KOPT-K1 (cell line): ENCODE measurements around the gene TIGD1.
"Not testable (repeated sequence)": the region's sequence is repeated elsewhere in the genome, so short reads cannot be mapped to it uniquely, and the experiment has no call there.

ENCODE experiments used
- H3K27ac ChIP-seq: fragments of 200-600 bp; sonication (generic); 2 replicates; pipeline ENCODE4 v1.5.1; 2016; ENCODE audit warnings: antibody characterized with exemption, mild to moderate bottlenecking, low read depth, low read length; ENCODE audit not compliant: poor library complexity, severe bottlenecking
- H3K36me3 ChIP-seq: fragments of 200-600 bp; sonication (generic); 2 replicates; pipeline ENCODE4 v1.5.1; 2017; ENCODE audit warnings: antibody characterized with exemption, mild to moderate bottlenecking, low read length, moderate library complexity; ENCODE audit not compliant: insufficient read depth
- H3K9me3 ChIP-seq: fragments of 200-600 bp; sonication (generic); 2 replicates; pipeline ENCODE4 v1.5.1; 2017; ENCODE audit warnings: antibody characterized with exemption, low read length, mild to moderate bottlenecking; ENCODE audit not compliant: insufficient read depth, poor library complexity, severe bottlenecking

The TIGD1 gene

GRCh38 chr2:232537499-232537898 lies 12.9 kb downstream of the TIGD1 start:
- no peak overlapping the region for H3K27ac ChIP-seq
- no peaks in the 10 kb centered on the region for H3K9me3 ChIP-seq
- no peaks in the 10 kb centered on the region for H3K36me3 ChIP-seq

GRCh38 chr2:232537079-232537478 lies 13.3 kb downstream of the TIGD1 start:
- no peaks in the 10 kb centered on the region for H3K36me3 ChIP-seq
- H3K27ac ChIP-seq: no peak overlapping the region
- H3K9me3 ChIP-seq: no peaks in the 10 kb centered on the region

- Histone ChIP-seq H3K36me3 (no peaks in the 10 kb centered on the region), H3K27ac (no peak overlapping the region), H3K9me3 (no peaks in the 10 kb centered on the region)
These were observed 14.4 kb downstream of the TIGD1 start for GRCh38 chr2:232535761-232536530.

GRCh38 chr2:232534940-232535651 lies 15.3 kb downstream of the TIGD1 start:
- Histone ChIP-seq H3K9me3 (no peaks in the 10 kb centered on the region), H3K36me3 (no peaks in the 10 kb centered on the region), H3K27ac (no peak overlapping the region)

- no peak overlapping the region for H3K27ac ChIP-seq
- H3K9me3 ChIP-seq: no peaks in the 10 kb centered on the region
- H3K36me3 ChIP-seq: no peaks in the 10 kb centered on the region
These were observed 16.2 kb downstream of the TIGD1 start for GRCh38 chr2:232533944-232534710.

GRCh38 chr2:232532821-232533220 lies 17.5 kb downstream of the TIGD1 start:
- not testable (repeated sequence) for H3K27ac ChIP-seq, H3K36me3 ChIP-seq, H3K9me3 ChIP-seq

- no peak overlapping the region for H3K27ac ChIP-seq
- H3K36me3 ChIP-seq: no peaks in the 10 kb centered on the region
- no peaks in the 10 kb centered on the region for H3K9me3 ChIP-seq
These were observed 17.9 kb downstream of the TIGD1 start for GRCh38 chr2:232532419-232532818.

GRCh38 chr2:232530626-232531260 lies 19.6 kb downstream of the TIGD1 start:
- no peaks in the 10 kb centered on the region for H3K9me3 ChIP-seq
- H3K36me3 ChIP-seq: no peaks in the 10 kb centered on the region
- H3K27ac ChIP-seq: no peak overlapping the region

- Histone ChIP-seq H3K27ac (no peak overlapping the region), H3K36me3 (no peaks in the 10 kb centered on the region), H3K9me3 (no peaks in the 10 kb centered on the region)
These were observed 20.4 kb downstream of the TIGD1 start for GRCh38 chr2:232529806-232530547.

GRCh38 chr2:232528746-232529460 lies 21.5 kb downstream of the TIGD1 start:
- Histone ChIP-seq H3K36me3 (no peaks in the 10 kb centered on the region), H3K9me3 (no peaks in the 10 kb centered on the region), H3K27ac (no peak overlapping the region)

GRCh38 chr2:232527905-232528470 lies 22.4 kb downstream of the TIGD1 start:
- H3K36me3 ChIP-seq: no peaks in the 10 kb centered on the region

GRCh38 chr2:232526372-232526941 lies 23.9 kb downstream of the TIGD1 start:
- no peaks in the 10 kb centered on the region for H3K9me3 ChIP-seq
- no peaks in the 10 kb centered on the region for H3K36me3 ChIP-seq
- H3K27ac ChIP-seq: no peak overlapping the region

More at GRCh38 chr2:232527905-232528470, 22.4 kb downstream of the TIGD1 start:
- Histone ChIP-seq H3K27ac (no peak overlapping the region), H3K9me3 (no peaks in the 10 kb centered on the region)

GRCh38 chr2:232525791-232526371 lies 24.5 kb downstream of the TIGD1 start, which contains the start of gene CHRND:
TSS of gene CHRND (plus strand) at chr2:232526160. CDS start at chr2:232526216, 56 bp downstream.
- Histone ChIP-seq H3K9me3 (no peaks in the 10 kb centered on the region), H3K36me3 (no peaks in the 10 kb centered on the region), H3K27ac (no peak within 1 kb of the TSS)
